Endothelial cell of umbilical vein (primary cell): ENCODE data around the gene TNFRSF12A. TPM values are rescaled to one million over a fixed set of nuclear protein-coding genes. Genes with fewer than 3 reads are reported as not detected.

Experiments used
- BruUV-seq: library from RNA; stranded (reverse); fragments of 400-500 nt; replicated peaks from 2 replicates; lab custom pipeline; 2021; lab: Mats Ljungman, UMichigan
- CTCF ChIA-PET: fragments of 300-600, 350-600 bp; sonication (Branson Sonifier 250); formaldehyde crosslinking; loops from one replicate; lab custom pipeline; 2021; ENCODE audit warnings: antibody characterized with exemption, inconsistent platforms; lab: Charles Lee
- POLR2A ChIA-PET: fragments of 300-600, 350-600 bp; sonication (Branson Sonifier 250); formaldehyde crosslinking; loops from one replicate; lab custom pipeline; 2021; ENCODE audit warnings: antibody characterized with exemption, inconsistent platforms; lab: Charles Lee
- DNase-seq: peaks from one replicate; pipeline ENCODE4 v3.0.0-alpha.2; 2011; ENCODE audit warnings: low read depth, low spot score
- FAIRE-seq: peaks from 2 replicates; lab custom pipeline; 2011; peaks lifted over from hg19 to GRCh38; lab: Jason Lieb, UNC
- H2AFZ ChIP-seq: 2 replicates; pipeline ENCODE4 v1.6.0; 2012; ENCODE audit warnings: low read depth, low read length, control low read depth, inconsistent platforms
- H3K27ac ChIP-seq: 2 replicates; pipeline ENCODE4 v1.5.1; 2011; ENCODE audit warnings: low read depth, mild to moderate bottlenecking, control low read depth, low read length, moderate library complexity; ENCODE audit not compliant: insufficient read depth
- H3K27me3 ChIP-seq, 2 experiments: 2 replicates each; pipeline versions ENCODE4 v1.6.0 to v1.6.1; 2011; ENCODE audit warnings: low read length in 2 of 2, mixed read lengths in 1 of 2; ENCODE audit not compliant: control insufficient read depth in 2 of 2, insufficient read depth in 2 of 2
- H3K36me3 ChIP-seq, 2 experiments: 2 replicates in 1 of 2; 3 replicates in 1 of 2; pipeline ENCODE4 v1.5.1; 2011; ENCODE audit warnings: low read length in 2 of 2, mild to moderate bottlenecking in 1 of 2, moderate library complexity in 1 of 2; ENCODE audit not compliant: control insufficient read depth in 2 of 2, insufficient read depth in 2 of 2; ENCODE audit errors: extremely low read depth in 1 of 2
- H3K4me1 ChIP-seq: 3 replicates; pipeline ENCODE4 v1.5.1; 2011; ENCODE audit warnings: mild to moderate bottlenecking, low read length; ENCODE audit not compliant: control insufficient read depth, insufficient read depth; ENCODE audit errors: extremely low read depth
- H3K4me2 ChIP-seq: 2 replicates; pipeline ENCODE4 v1.6.1; 2011; ENCODE audit warnings: low read length, control low read depth, mixed read lengths; ENCODE audit not compliant: insufficient read depth
- H3K4me3 ChIP-seq, 3 experiments: fragments of 200-600 bp in 1 of 3; sonication (generic), shearing (Covaris generic) in 1 of 3; replicated peaks in 1 of 3; 2 replicates each; pipeline ENCODE4 v1.5.1; 2011 to 2016; ENCODE audit warnings: control low read depth in 3 of 3, low read length in 3 of 3, mild to moderate bottlenecking in 2 of 3, inconsistent platforms in 1 of 3, low read depth in 1 of 3, moderate library complexity in 1 of 3; ENCODE audit not compliant: insufficient read depth in 1 of 3
- H3K79me2 ChIP-seq: 2 replicates; pipeline ENCODE4 v1.6.0; 2012; ENCODE audit warnings: low read length, inconsistent platforms; ENCODE audit not compliant: control insufficient read depth, insufficient read depth
- H3K9ac ChIP-seq: replicated peaks from 2 replicates; pipeline ENCODE3; 2011; ENCODE audit warnings: low read length, control low read depth; ENCODE audit not compliant: insufficient read depth; ENCODE audit errors: extremely low read depth
- H3K9me1 ChIP-seq: replicated peaks from 3 replicates; pipeline ENCODE4 v1.6.0; 2011; ENCODE audit warnings: mild to moderate bottlenecking, low read length; ENCODE audit not compliant: control insufficient read depth, insufficient read depth; ENCODE audit errors: extremely low read depth
- H3K9me3 ChIP-seq: replicated peaks from 2 replicates; pipeline ENCODE4 v1.5.1; 2012; ENCODE audit warnings: low read length, inconsistent platforms; ENCODE audit not compliant: control insufficient read depth, insufficient read depth
- H4K20me1 ChIP-seq: replicated peaks from 2 replicates; pipeline ENCODE3; 2011; ENCODE audit warnings: mild to moderate bottlenecking, low read length; ENCODE audit not compliant: control insufficient read depth, insufficient read depth; ENCODE audit errors: extremely low read depth
- EZH2 ChIP-seq: IDR thresholded peaks from 2 replicates; pipeline ENCODE4 v1.6.1; 2012; ENCODE audit warnings: borderline replicate concordance, low read depth, mild to moderate bottlenecking, moderate library complexity, low read length, inconsistent platforms; ENCODE audit not compliant: severe bottlenecking
- JUN ChIP-seq: IDR thresholded peaks from 2 replicates; pipeline ENCODE4 v1.6.1; 2011; ENCODE audit warnings: borderline replicate concordance, low read depth; ENCODE audit not compliant: insufficient read length, insufficient read depth
- MYC ChIP-seq: IDR thresholded peaks from one replicate; pipeline ENCODE4 v1.6.1; 2011; ENCODE audit warnings: mild to moderate bottlenecking, low read depth, low read length
- POLR2AphosphoS5 ChIP-seq: IDR thresholded peaks from 2 replicates; pipeline ENCODE4 v1.6.1; 2012; ENCODE audit warnings: low read depth, mild to moderate bottlenecking, control low read depth, low read length, moderate library complexity; ENCODE audit not compliant: insufficient read depth
- dilution Hi-C: fragments of 300-500 bp; cut with MboI; formaldehyde crosslinking; loops from one replicate; pipeline ENCODE4 v1.15.0; 2019; ENCODE audit warnings: low sequenced_read_pairs; ENCODE audit not compliant: extremely low pct_ligation_motif_present
- intact Hi-C: fragments of 100-400 bp; cut with micrococcal nuclease; formaldehyde crosslinking; loops from one replicate; pipeline ENCODE4 v1.10.0; 2022
- polyA plus RNA-seq, 4 experiments: library from polyadenylated mRNA; depleted of rRNA in 3 of 4; stranded (reverse) in 3 of 4; unstranded in 1 of 4; fragments of >200 nt; gene quantifications; 2 replicates each; pipeline versions ENCODE4 v1.2.1 to v1.2.3, GENCODE V29; 2011 to 2012; ENCODE audit warnings: missing spikeins in 1 of 4
- total RNA-seq: library from RNA; stranded (reverse); gene quantifications from 2 replicates; pipeline ENCODE4 v1.2.3, GENCODE V29; 2021
- TF ChIP-seq, protein P1 (sequence below): IDR thresholded peaks from 2 replicates; pipeline ENCODE4 v1.6.1; 2011; ENCODE audit not compliant: insufficient read depth, insufficient read length
- TF ChIP-seq, protein P2 (sequence below), 2 donors: IDR thresholded peaks; 1 replicate in 1 of 2; 2 replicates in 1 of 2; pipeline ENCODE4 v1.5.1; 2011; ENCODE audit warnings: low read length in 2 of 2, mild to moderate bottlenecking in 2 of 2, moderate library complexity in 2 of 2, control low read depth in 1 of 2, inconsistent platforms in 1 of 2, low read depth in 1 of 2; ENCODE audit not compliant: insufficient read depth in 1 of 2; ENCODE audit errors: extremely low read depth in 1 of 2

Gene TNFRSF12A
- total and polyA plus RNA-seq, 2 donors (not counting 3 experiments of a cell fraction or from before 2014, with no cell fraction given) = 162 to 187 TPM

DNA sequence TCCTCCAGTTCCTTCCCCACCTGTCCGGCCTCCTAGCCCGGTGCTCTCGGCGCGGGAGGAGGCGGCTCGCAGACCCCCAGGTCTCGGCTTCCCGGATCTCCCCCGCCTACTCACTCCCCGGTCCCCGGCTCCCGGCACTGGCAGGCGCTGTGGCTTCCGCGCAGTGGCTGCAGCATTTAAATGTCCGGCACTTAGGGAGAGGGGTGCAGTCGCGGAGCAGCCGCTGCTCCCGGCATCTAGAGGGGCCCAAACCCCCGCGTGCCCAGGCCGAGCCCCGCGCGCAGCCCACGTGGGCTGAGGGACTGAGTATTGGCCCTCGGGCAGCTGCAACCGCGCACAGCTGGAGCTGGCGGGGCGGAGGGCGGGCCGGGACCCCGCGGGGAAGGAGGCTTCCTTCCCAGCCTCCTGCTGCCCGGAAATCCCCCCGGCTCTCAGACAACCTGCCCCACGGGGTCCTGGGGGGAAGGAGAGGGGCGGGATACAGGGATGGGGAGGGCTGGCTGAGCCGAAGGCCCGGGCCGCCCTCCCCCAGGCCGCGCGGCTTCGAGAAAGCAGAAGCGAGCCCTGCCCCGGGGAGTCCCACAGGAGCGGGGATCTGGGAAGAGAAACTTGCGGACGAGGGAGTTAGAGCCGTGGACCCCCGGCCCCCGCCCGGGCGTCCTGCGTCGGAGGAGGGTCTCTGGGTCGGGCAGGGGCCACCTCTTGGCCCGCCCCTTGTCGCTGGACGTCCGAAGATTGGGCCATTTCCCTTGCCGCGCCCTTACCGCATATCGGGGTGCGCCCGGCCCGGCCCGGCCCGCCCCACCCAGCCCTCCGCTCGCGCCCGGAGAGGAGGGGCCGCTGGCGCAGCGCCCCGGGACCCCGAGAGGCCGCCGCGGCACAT, 25.8 kb downstream of the TNFRSF12A start, which contains the start of gene MMP25:
TSS of gene MMP25 (plus strand) at position 804 of the 883 bp plus-strand sequence. CDS start 357 bp downstream, outside the sequence.
- H2AFZ ChIP-seq = peak within 1 kb of the TSS; percentile 85
- FAIRE-seq = no peak

DNA sequence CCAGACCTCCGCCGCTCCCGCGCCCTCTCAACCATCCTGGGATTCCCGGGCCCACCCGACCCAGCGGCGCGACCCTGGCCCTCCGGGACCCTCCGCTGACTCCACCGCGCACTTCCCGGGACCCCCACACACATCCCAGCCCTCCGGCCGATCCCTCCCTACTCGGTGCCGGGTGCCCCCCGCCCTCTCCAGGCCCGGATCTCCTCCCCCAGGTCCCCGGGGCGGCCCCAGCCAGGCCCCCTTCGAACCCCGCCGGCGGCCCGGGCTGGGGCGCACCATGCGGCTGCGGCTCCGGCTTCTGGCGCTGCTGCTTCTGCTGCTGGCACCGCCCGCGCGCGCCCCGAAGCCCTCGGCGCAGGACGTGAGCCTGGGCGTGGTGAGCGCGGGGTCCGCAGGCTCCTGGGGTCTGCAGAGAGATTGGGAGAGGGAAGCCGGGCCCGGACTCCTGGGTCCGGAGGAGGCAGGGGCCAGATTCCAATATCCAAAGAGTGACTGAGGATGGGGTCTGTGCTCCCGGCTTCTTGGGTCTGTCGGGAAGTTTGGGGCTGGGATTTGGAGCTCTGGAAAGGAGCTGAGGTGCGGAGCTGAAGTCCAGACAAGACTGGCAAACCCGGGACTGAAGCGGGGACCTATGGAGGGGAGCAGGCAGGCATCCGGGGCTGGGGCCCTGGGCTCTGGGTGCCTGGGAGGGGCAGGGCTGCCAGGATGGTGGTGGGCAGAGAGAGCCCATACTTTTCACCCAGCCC, 26.6 kb downstream of the TNFRSF12A start:
- Histone ChIP-seq H3K9ac (no peak overlapping the region), H3K4me2 (no peak overlapping the region), H3K79me2 (no peaks in the 10 kb centered on the region), H3K9me1 (no peaks in the 10 kb centered on the region), H3K9me3 (no peaks in the 10 kb centered on the region), H3K27ac (no peak overlapping the region), H3K27me3 (peaks cover 18 to 27% of the 10 kb centered on the region in 2 experiments), H2AFZ (no peak overlapping the region), H3K4me1 (peaks cover 2% of the 10 kb centered on the region), H4K20me1 (no peaks in the 10 kb centered on the region), H3K36me3 (no peaks in the 10 kb centered on the region), H3K4me3 (no peak overlapping the region)
- no peak for FAIRE-seq
- intact Hi-C loops (no loop called here), dilution Hi-C loops (no loop called here)
- BruUV-seq = no TSS peak
- no peak for DNase-seq
- TF ChIP-seq EZH2 (peak; percentile 99), JUN (no peak), MYC (no peak)
- TF ChIP-seq, protein P1, sequence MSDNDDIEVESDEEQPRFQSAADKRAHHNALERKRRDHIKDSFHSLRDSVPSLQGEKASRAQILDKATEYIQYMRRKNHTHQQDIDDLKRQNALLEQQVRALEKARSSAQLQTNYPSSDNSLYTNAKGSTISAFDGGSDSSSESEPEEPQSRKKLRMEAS = no peak
- TF ChIP-seq, protein P2, sequence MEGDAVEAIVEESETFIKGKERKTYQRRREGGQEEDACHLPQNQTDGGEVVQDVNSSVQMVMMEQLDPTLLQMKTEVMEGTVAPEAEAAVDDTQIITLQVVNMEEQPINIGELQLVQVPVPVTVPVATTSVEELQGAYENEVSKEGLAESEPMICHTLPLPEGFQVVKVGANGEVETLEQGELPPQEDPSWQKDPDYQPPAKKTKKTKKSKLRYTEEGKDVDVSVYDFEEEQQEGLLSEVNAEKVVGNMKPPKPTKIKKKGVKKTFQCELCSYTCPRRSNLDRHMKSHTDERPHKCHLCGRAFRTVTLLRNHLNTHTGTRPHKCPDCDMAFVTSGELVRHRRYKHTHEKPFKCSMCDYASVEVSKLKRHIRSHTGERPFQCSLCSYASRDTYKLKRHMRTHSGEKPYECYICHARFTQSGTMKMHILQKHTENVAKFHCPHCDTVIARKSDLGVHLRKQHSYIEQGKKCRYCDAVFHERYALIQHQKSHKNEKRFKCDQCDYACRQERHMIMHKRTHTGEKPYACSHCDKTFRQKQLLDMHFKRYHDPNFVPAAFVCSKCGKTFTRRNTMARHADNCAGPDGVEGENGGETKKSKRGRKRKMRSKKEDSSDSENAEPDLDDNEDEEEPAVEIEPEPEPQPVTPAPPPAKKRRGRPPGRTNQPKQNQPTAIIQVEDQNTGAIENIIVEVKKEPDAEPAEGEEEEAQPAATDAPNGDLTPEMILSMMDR (IDR thresholded peaks at IDR 0.05; ENCODE audit: extremely low read depth in 1 of 2, insufficient read depth in 1 of 2, low read depth in 1 of 2, low read length in 2 of 2) = no peak
- ChIA-PET POLR2A (no interaction called here), CTCF (interaction anchor here (1.3 to 14.7 kb wide), 3 partner anchors 11 to 88 kb away, joined by 4 to 200 read pairs (median 5); partner anchors contain the start of gene ZNF213)

More for the DNA sequence above, 25.8 kb downstream of the TNFRSF12A start, which contains the start of gene MMP25:
- Histone ChIP-seq H3K36me3 (no peaks in the 10 kb centered on the region), H3K4me3 (peak within 1 kb of the TSS; percentile 24 to 46 (median 37)), H3K4me1 (peaks cover 2% of the 10 kb centered on the region), H3K9me3 (no peaks in the 10 kb centered on the region), H4K20me1 (no peaks in the 10 kb centered on the region), H3K27me3 (peaks cover 18 to 27% of the 10 kb centered on the region in 2 experiments), H3K27ac (no peak within 1 kb of the TSS), H3K4me2 (peak within 1 kb of the TSS; percentile 86), H3K9me1 (no peaks in the 10 kb centered on the region), H3K9ac (no peak within 1 kb of the TSS), H3K79me2 (no peaks in the 10 kb centered on the region)
- intact Hi-C loops (no loop called here), dilution Hi-C loops (no loop called here)
- no TSS peak for BruUV-seq
- CTCF ChIA-PET = interaction anchor here (1.5 to 14.7 kb wide), 2 partner anchors 15 to 84 kb away, joined by 7 to 200 read pairs; no protein-coding TSS in a partner anchor
- DNase-seq = no peak
- POLR2A ChIA-PET = no interaction called here
- TF ChIP-seq EZH2 (peak; percentile 82), POLR2AphosphoS5 (no peak), MYC (no peak)
